ENCODE measurements around the gene NTM. TPM values are rescaled to one million over a fixed set of nuclear protein-coding genes. Genes with fewer than 3 reads are reported as not detected.

Gene NTM
- polyA plus RNA-seq, 1 donor (not counting 4 experiments of a cell fraction or from before 2014, with no cell fraction given), result 47.9 TPM

GRCh38 chr11:132072044-132072857 lies 701.8 kb downstream of the NTM start:
- peak overlapping the region; percentile 55 for H3K4me2 ChIP-seq (ENCODE audit: control insufficient read depth, extremely low read depth, insufficient read depth, low read depth, low read length)
- FAIRE-seq (peak; percentile 84), DNase-seq (ENCODE audit: low read depth, low spot score) (peak; percentile 88)
- H3K36me3 ChIP-seq (ENCODE audit: control insufficient read depth in 2 of 2, extremely low read depth in 1 of 2, insufficient read depth in 2 of 2, low read length in 2 of 2), result peaks cover 0 to 1% of the 10 kb centered on the region in 2 experiments
- H3K4me1 ChIP-seq (ENCODE audit: control insufficient read depth, extremely low read depth, insufficient read depth, low read length), result peaks cover 43% of the 10 kb centered on the region
- H3K79me2 ChIP-seq (ENCODE audit: control insufficient read depth, insufficient read depth, low read length), result peaks cover 5% of the 10 kb centered on the region
- peak overlapping the region; percentile 83 for H3K9ac ChIP-seq (ENCODE audit: control insufficient read depth, extremely low read depth, insufficient read depth, low read length)
- TF ChIP-seq CTCF (optimal IDR thresholded peaks at IDR 0.05 in 1 of 3, IDR thresholded peaks at IDR 0.05 in 1 of 3, conservative IDR thresholded peaks at IDR 0.05 in 1 of 3; ENCODE audit: extremely low read depth in 1 of 3, insufficient read depth in 2 of 3, low read length in 3 of 3) (no peak), EZH2 (IDR thresholded peaks at IDR 0.05; ENCODE audit: low read length) (no peak)
- H2AFZ ChIP-seq (ENCODE audit: control insufficient read depth, low read length), result no peak overlapping the region
- H3K9me1 ChIP-seq (ENCODE audit: control insufficient read depth, extremely low read depth, insufficient read depth, low read length), result no peaks in the 10 kb centered on the region
- H3K27ac ChIP-seq (ENCODE audit: control insufficient read depth, insufficient read depth, low read length), result peak overlapping the region; percentile 96
- peaks cover 5% of the 10 kb centered on the region for H3K9me3 ChIP-seq (ENCODE audit: control insufficient read depth, low read depth, low read length)
- H3K27me3 ChIP-seq (ENCODE audit: control insufficient read depth, extremely low read depth, insufficient read depth, low read length), result no peaks in the 10 kb centered on the region
- dilution Hi-C loops (cut with MboI; ENCODE audit: extremely low pct_ligation_motif_present, low sequenced_read_pairs), result no loop called here
- H3K4me3 ChIP-seq (ENCODE audit: control insufficient read depth in 2 of 3, extremely low read depth in 1 of 3, insufficient read depth in 2 of 3, low read depth in 1 of 3, low read length in 3 of 3), result no peak overlapping the region
- no peaks in the 10 kb centered on the region for H4K20me1 ChIP-seq (ENCODE audit: control insufficient read depth, extremely low read depth, insufficient read depth, low read length)

DNA sequence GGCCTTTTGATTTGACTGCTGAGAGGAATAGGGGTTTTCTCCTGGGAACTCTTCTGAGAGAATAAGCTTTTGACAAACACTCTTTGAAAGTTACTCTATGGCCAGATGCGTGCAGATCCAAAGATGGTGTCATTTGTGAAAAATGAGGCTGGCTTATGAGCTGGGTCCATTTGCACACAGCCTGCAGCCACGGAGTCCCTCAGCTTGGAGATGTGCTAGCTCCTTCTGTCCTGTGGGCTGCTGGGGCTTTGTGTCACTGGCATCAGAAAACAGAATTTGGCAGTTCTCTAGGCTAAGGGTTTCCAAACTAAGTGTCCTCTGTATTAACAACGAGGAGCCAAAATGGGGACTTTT lies 702.4 kb downstream of the NTM start:
- H3K4me3 ChIP-seq (ENCODE audit: control insufficient read depth in 2 of 3, extremely low read depth in 1 of 3, insufficient read depth in 2 of 3, low read depth in 1 of 3, low read length in 3 of 3), result no peak overlapping the region
- FAIRE-seq (no peak), DNase-seq (ENCODE audit: low read depth, low spot score) (no peak)
- dilution Hi-C loops (cut with MboI; ENCODE audit: extremely low pct_ligation_motif_present, low sequenced_read_pairs), result no loop called here
- H4K20me1 ChIP-seq (ENCODE audit: control insufficient read depth, extremely low read depth, insufficient read depth, low read length), result no peaks in the 10 kb centered on the region
- peak overlapping the region; percentile 55 for H3K4me2 ChIP-seq (ENCODE audit: control insufficient read depth, extremely low read depth, insufficient read depth, low read depth, low read length)
- peak overlapping the region; percentile 83 for H3K9ac ChIP-seq (ENCODE audit: control insufficient read depth, extremely low read depth, insufficient read depth, low read length)
- no peaks in the 10 kb centered on the region for H3K9me1 ChIP-seq (ENCODE audit: control insufficient read depth, extremely low read depth, insufficient read depth, low read length)
- H3K27me3 ChIP-seq (ENCODE audit: control insufficient read depth, extremely low read depth, insufficient read depth, low read length), result no peaks in the 10 kb centered on the region
- peaks cover 5% of the 10 kb centered on the region for H3K79me2 ChIP-seq (ENCODE audit: control insufficient read depth, insufficient read depth, low read length)
- TF ChIP-seq CTCF (optimal IDR thresholded peaks at IDR 0.05 in 1 of 3, IDR thresholded peaks at IDR 0.05 in 1 of 3, conservative IDR thresholded peaks at IDR 0.05 in 1 of 3; ENCODE audit: extremely low read depth in 1 of 3, insufficient read depth in 2 of 3, low read length in 3 of 3) (no peak), EZH2 (IDR thresholded peaks at IDR 0.05; ENCODE audit: low read length) (no peak)
- H2AFZ ChIP-seq (ENCODE audit: control insufficient read depth, low read length), result no peak overlapping the region
- H3K36me3 ChIP-seq (ENCODE audit: control insufficient read depth in 2 of 2, extremely low read depth in 1 of 2, insufficient read depth in 2 of 2, low read length in 2 of 2), result no peaks in the 10 kb centered on the region
- peaks cover 5% of the 10 kb centered on the region for H3K9me3 ChIP-seq (ENCODE audit: control insufficient read depth, low read depth, low read length)
- H3K4me1 ChIP-seq (ENCODE audit: control insufficient read depth, extremely low read depth, insufficient read depth, low read length), result peaks cover 48% of the 10 kb centered on the region
- H3K27ac ChIP-seq (ENCODE audit: control insufficient read depth, insufficient read depth, low read length), result peak overlapping the region; percentile 96
